Smooth muscle cell (in vitro differentiated cells): ENCODE data around the gene SORCS1. TPM values are rescaled to one million over a fixed set of nuclear protein-coding genes. Genes with fewer than 3 reads are reported as not detected.

Experiments
- DNase-seq: peaks from one replicate; lab custom pipeline; 2025; ENCODE audit not compliant: unreplicated experiment; lab: John Stamatoyannopoulos, UW
- H2AFZ ChIP-seq: fragments of 200-600 bp; sonication (generic); 2 replicates; pipeline ENCODE4 v1.6.0; 2016; ENCODE audit warnings: antibody characterized with exemption, low read depth, mild to moderate bottlenecking
- H3F3A ChIP-seq: fragments of 200-600 bp; sonication (generic); 2 replicates; pipeline ENCODE4 v1.6.0; 2017; ENCODE audit warnings: antibody characterized with exemption, low read depth
- H3K27ac ChIP-seq: fragments of 200-600 bp; sonication (generic); 2 replicates; pipeline ENCODE4 v1.5.1; 2016; ENCODE audit warnings: low read depth, mild to moderate bottlenecking
- H3K27me3 ChIP-seq: fragments of 200-600 bp; sonication (generic); 2 replicates; pipeline ENCODE4 v1.6.1; 2016; ENCODE audit warnings: low read depth, mild to moderate bottlenecking
- H3K36me3 ChIP-seq: fragments of 200-600 bp; sonication (generic); 2 replicates; pipeline ENCODE4 v1.5.1; 2016; ENCODE audit warnings: low read depth
- H3K4me1 ChIP-seq: fragments of 200-600 bp; sonication (generic); 2 replicates; pipeline ENCODE4 v1.5.1; 2016; ENCODE audit warnings: low read depth
- H3K4me2 ChIP-seq: fragments of 200-600 bp; sonication (generic); 2 replicates; pipeline ENCODE4 v1.6.0; 2016; ENCODE audit warnings: mild to moderate bottlenecking
- H3K4me3 ChIP-seq: fragments of 200-600 bp; sonication (generic); 2 replicates; pipeline ENCODE4 v1.5.1; 2016; ENCODE audit warnings: mild to moderate bottlenecking
- H3K79me2 ChIP-seq: fragments of 200-600 bp; sonication (generic); 2 replicates; pipeline ENCODE4 v1.6.0; 2016; ENCODE audit warnings: low read depth, mild to moderate bottlenecking
- H3K9ac ChIP-seq: fragments of 200-600 bp; sonication (generic); 2 replicates; pipeline ENCODE4 v1.6.0; 2016; ENCODE audit warnings: low read depth
- H3K9me3 ChIP-seq: fragments of 200-600 bp; sonication (generic); replicated peaks from 2 replicates; pipeline ENCODE4 v1.5.1; 2016; ENCODE audit warnings: low read depth
- H4K20me1 ChIP-seq: fragments of 200-600 bp; sonication (generic); 2 replicates; pipeline ENCODE4 v1.6.0; 2016; ENCODE audit warnings: low read depth
- WGBS: methylation state at CpG from one replicate; pipeline ENCODE4 v1.1.7; 2016; ENCODE audit warnings: low lambda C conversion rate; 5-methylcytosine and 5-hydroxymethylcytosine counted together
- polyA plus RNA-seq: library from polyadenylated mRNA; unstranded; fragments of >200 nt; fragmentation: Nextera tagmentation; extraction: Ambion mirVana; gene quantifications from 2 replicates; pipeline ENCODE4 v1.2.1, GENCODE V29; 2016
- total RNA-seq: library from RNA; depleted of rRNA; stranded (reverse); fragments of >200 nt; gene quantifications from 2 replicates; pipeline ENCODE4 v1.2.3, GENCODE V29; 2014
- TF ChIP-seq, protein P1 (sequence below): fragments of 200-600 bp; sonication (generic); IDR thresholded peaks from 2 replicates; pipeline ENCODE4 v1.5.1; 2017; ENCODE audit warnings: borderline replicate concordance, mild to moderate bottlenecking, antibody characterized with exemption; ENCODE audit not compliant: insufficient read depth, poor library complexity, severe bottlenecking

The SORCS1 gene
- total and polyA plus RNA-seq, 2 experiments from 2014 or later, result 0.67 TPM; not detected in 1

DNA sequence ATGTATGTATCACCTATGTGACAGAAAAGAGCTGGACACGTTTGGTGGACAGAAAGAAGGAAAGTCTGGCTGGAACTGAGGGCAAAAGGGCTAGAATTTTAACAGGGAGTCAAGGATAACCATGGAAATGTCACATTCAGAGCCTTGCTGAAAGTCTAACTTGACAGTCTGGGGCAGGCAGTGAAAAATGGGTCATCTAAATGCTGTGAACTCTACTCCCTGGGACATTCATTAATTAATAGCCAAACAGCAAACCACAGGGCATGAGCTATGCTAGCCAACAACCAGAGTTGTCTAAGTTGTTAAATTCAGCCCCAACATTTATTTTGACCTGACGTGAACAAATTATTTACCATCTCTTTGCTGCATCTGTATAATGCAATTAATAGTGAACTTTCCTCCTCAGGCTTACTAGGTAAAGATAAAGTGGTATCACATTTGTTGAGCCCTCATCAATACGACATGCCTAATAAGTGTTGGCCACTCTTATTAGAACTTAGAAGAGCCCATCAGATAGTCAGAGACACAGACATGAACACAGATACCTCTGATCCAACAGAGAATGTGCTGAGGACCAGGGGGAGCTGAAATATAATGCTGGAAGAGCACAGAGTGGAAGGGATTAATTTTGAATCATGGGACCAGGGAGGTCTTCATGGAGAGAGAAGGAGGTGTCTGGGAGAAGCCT lies 109.9 kb downstream of the SORCS1 start:
- H3K27ac ChIP-seq, result no peak overlapping the region
- WGBS, result 79% methylated on average over 3 of the region's 3 CpGs

DNA sequence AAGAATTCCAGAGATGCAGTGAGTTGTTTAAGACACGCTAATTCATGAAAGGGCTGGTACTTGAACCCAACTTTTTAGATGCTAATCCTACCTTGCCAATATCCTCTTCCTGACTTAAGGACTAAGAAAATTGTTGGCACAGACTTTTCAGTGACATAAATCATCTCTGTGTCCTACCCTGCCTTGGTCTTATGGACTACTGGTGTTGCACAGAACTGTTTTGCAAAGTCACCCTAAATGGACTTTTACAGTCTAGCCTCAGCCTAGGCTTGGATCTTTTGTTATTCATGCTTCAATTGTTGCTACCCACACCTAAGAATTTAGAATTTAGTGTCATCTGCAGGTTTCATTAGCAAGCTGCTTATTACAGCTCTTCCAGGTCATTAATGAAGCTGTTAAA lies 112.7 kb downstream of the SORCS1 start:
- Histone ChIP-seq H3K4me1 (no peaks in the 10 kb centered on the region), H3K4me2 (no peak overlapping the region), H3K36me3 (no peaks in the 10 kb centered on the region), H3K27ac (no peak overlapping the region), H3K4me3 (no peak overlapping the region), H3K79me2 (no peaks in the 10 kb centered on the region), H3K9ac (no peak overlapping the region), H2AFZ (no peak overlapping the region), H3K27me3 (peaks cover 5% of the 10 kb centered on the region), H3K9me3 (no peaks in the 10 kb centered on the region), H4K20me1 (no peaks in the 10 kb centered on the region), H3F3A (no peaks in the 10 kb centered on the region)
- TF ChIP-seq, protein P1, sequence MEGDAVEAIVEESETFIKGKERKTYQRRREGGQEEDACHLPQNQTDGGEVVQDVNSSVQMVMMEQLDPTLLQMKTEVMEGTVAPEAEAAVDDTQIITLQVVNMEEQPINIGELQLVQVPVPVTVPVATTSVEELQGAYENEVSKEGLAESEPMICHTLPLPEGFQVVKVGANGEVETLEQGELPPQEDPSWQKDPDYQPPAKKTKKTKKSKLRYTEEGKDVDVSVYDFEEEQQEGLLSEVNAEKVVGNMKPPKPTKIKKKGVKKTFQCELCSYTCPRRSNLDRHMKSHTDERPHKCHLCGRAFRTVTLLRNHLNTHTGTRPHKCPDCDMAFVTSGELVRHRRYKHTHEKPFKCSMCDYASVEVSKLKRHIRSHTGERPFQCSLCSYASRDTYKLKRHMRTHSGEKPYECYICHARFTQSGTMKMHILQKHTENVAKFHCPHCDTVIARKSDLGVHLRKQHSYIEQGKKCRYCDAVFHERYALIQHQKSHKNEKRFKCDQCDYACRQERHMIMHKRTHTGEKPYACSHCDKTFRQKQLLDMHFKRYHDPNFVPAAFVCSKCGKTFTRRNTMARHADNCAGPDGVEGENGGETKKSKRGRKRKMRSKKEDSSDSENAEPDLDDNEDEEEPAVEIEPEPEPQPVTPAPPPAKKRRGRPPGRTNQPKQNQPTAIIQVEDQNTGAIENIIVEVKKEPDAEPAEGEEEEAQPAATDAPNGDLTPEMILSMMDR, result no peak
- WGBS, result 90% methylated on average over 1 of the region's 1 CpG
- DNase-seq, result no peak

More for the DNA sequence above, 109.9 kb downstream of the SORCS1 start:
- H3K9ac ChIP-seq, result no peak overlapping the region
- no peaks in the 10 kb centered on the region for H3K4me1 ChIP-seq
- TF ChIP-seq, protein P1, result no peak
- no peak overlapping the region for H2AFZ ChIP-seq
- H3K4me3 ChIP-seq, result no peak overlapping the region
- H3K27me3 ChIP-seq, result peaks cover 5% of the 10 kb centered on the region
- H3K9me3 ChIP-seq, result no peaks in the 10 kb centered on the region
- H3K36me3 ChIP-seq, result no peaks in the 10 kb centered on the region
- H4K20me1 ChIP-seq, result no peaks in the 10 kb centered on the region
- no peak for DNase-seq
- no peaks in the 10 kb centered on the region for H3K79me2 ChIP-seq
- no peak overlapping the region for H3K4me2 ChIP-seq
- no peaks in the 10 kb centered on the region for H3F3A ChIP-seq

DNA sequence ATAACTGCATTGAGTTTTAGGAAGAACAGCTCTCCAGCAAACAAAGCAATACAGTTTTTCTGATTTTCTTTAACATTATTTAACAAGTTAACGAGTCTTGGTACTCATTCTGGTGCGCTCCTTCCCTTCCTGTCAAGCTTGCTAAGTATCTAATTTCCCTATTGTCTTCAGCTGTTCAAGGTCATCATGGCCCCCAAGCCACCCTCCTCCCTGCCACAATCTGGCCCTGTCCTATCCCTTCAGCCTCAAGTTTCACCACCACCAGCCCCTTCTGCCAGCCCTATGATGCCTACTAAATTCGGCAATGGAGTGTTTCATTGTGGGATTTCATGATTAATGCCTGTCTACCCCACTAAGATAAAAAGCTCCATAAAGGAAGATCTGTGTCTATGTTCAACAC lies 121.0 kb downstream of the SORCS1 start:
- Histone ChIP-seq H3K4me3 (no peak overlapping the region), H3K4me1 (no peaks in the 10 kb centered on the region), H3K36me3 (no peaks in the 10 kb centered on the region), H3K9me3 (no peaks in the 10 kb centered on the region), H3F3A (no peaks in the 10 kb centered on the region), H3K27me3 (no peaks in the 10 kb centered on the region), H3K79me2 (no peaks in the 10 kb centered on the region), H3K27ac (no peak overlapping the region), H3K4me2 (no peak overlapping the region), H4K20me1 (no peaks in the 10 kb centered on the region), H2AFZ (no peak overlapping the region), H3K9ac (no peak overlapping the region)
- TF ChIP-seq, protein P1, result no peak
- no peak for DNase-seq
- WGBS, result 96% methylated on average over 3 of the region's 3 CpGs
